Stimulated activated naive CD8-positive, alpha-beta T cell treated with anti-CD3 and anti-CD28 coated beads, Interleukin-15, Interleukin-2, amounts not matched to agents 100 U/mL and 50 U/mL, for 24 hours (primary cell): ENCODE measurements around the gene FNIP1.
"Not testable (repeated sequence)": the region's sequence is repeated elsewhere in the genome, so short reads cannot be mapped to it uniquely, and the experiment has no call there.

ENCODE experiments used
- ATAC-seq: fragments of 150-1000 bp; cut with Tn5 transposase; one replicate; pipeline ENCODE4 v1.10.0; 2021
- DNase-seq: peaks from one replicate; pipeline ENCODE4 v3.0.0; 2021

The FNIP1 gene

GRCh38 chr5:131684051-131684450, 112.8 kb downstream of the FNIP1 start:
- DNase-seq (no peak), ATAC-seq (no peak)

GRCh38 chr5:131682826-131683225, 114.0 kb downstream of the FNIP1 start:
- ATAC-seq (no peak), DNase-seq (no peak)

GRCh38 chr5:131682175-131682574, 114.6 kb downstream of the FNIP1 start:
- ATAC-seq (no peak), DNase-seq (no peak)

- ATAC-seq (no peak), DNase-seq (no peak)
Observed at GRCh38 chr5:131679911-131680310, 116.9 kb downstream of the FNIP1 start.

- not testable (repeated sequence) for ATAC-seq, DNase-seq
Observed at GRCh38 chr5:131678273-131678672, 118.5 kb downstream of the FNIP1 start.

- ATAC-seq, result no peak
Observed at GRCh38 chr5:131677115-131677514, 119.7 kb downstream of the FNIP1 start.

GRCh38 chr5:131672776-131673175, 124.0 kb downstream of the FNIP1 start:
- no peak for DNase-seq
- ATAC-seq, result peak; percentile 14

More at GRCh38 chr5:131677115-131677514, 119.7 kb downstream of the FNIP1 start:
- DNase-seq, result no peak

GRCh38 chr5:131671994-131672655, 124.7 kb downstream of the FNIP1 start:
- DNase-seq (no peak), ATAC-seq (no peak)

GRCh38 chr5:131671409-131671808, 125.4 kb downstream of the FNIP1 start:
- no peak for DNase-seq
- peak; percentile 65 for ATAC-seq

- DNase-seq, result no peak
- no peak for ATAC-seq
Observed at GRCh38 chr5:131664929-131665328, 131.9 kb downstream of the FNIP1 start.

- no peak for DNase-seq
- no peak for ATAC-seq
Observed at GRCh38 chr5:131661933-131662332, 134.9 kb downstream of the FNIP1 start.

- DNase-seq (no peak), ATAC-seq (no peak)
Observed at GRCh38 chr5:131659841-131660240, 137.0 kb downstream of the FNIP1 start.

GRCh38 chr5:131659290-131659689, 137.5 kb downstream of the FNIP1 start:
- ATAC-seq, result no peak
- no peak for DNase-seq

- no peak for ATAC-seq
- no peak for DNase-seq
Observed at GRCh38 chr5:131654776-131655175, 142.0 kb downstream of the FNIP1 start.

GRCh38 chr5:131654309-131654708, 142.5 kb downstream of the FNIP1 start:
- no peak for ATAC-seq
- no peak for DNase-seq

- ATAC-seq (no peak), DNase-seq (no peak)
Observed at GRCh38 chr5:131649161-131649560, 147.7 kb downstream of the FNIP1 start.

- no peak for DNase-seq
- ATAC-seq, result no peak
Observed at GRCh38 chr5:131647048-131647769, 149.6 kb downstream of the FNIP1 start.

GRCh38 chr5:131644822-131645221, 152.0 kb downstream of the FNIP1 start:
- ATAC-seq (no peak), DNase-seq (no peak)

GRCh38 chr5:131644370-131644769, 152.4 kb downstream of the FNIP1 start:
- DNase-seq (no peak), ATAC-seq (no peak)

GRCh38 chr5:131641494-131641893, 155.3 kb downstream of the FNIP1 start:
- DNase-seq (no peak), ATAC-seq (no peak)

- peak; percentile 57 for DNase-seq
- ATAC-seq, result peak; percentile 97
Observed at GRCh38 chr5:131640043-131640856, 156.6 kb downstream of the FNIP1 start.

- no peak for ATAC-seq
- no peak for DNase-seq
Observed at GRCh38 chr5:131639148-131639547, 157.7 kb downstream of the FNIP1 start.

GRCh38 chr5:131637694-131638093, 159.1 kb downstream of the FNIP1 start:
- ATAC-seq, result no peak

More at GRCh38 chr5:131637694-131638093, 159.1 kb downstream of the FNIP1 start:
- DNase-seq, result no peak
